ENCODE results near the gene GRIP2.

The GRIP2 gene

GRCh38 chr3:14543446-14543845, 3.3 kb upstream of the GRIP2 start:
- no peak for TF ChIP-seq CTCF (IDR thresholded peaks at IDR 0.05; ENCODE audit: control extremely low read depth, extremely low read depth, low read depth, missing control alignments)
- POLR2A ChIA-PET: no interaction called here
- no peak for DNase-seq (ENCODE audit: extremely low spot score)
- CTCF ChIA-PET: no interaction called here

GRCh38 chr3:14542656-14543055, 2.5 kb upstream of the GRIP2 start:
- no peak for DNase-seq (ENCODE audit: extremely low spot score)
- no peak for TF ChIP-seq CTCF (IDR thresholded peaks at IDR 0.05; ENCODE audit: control extremely low read depth, extremely low read depth, low read depth, missing control alignments)
- CTCF ChIA-PET: no interaction called here
- POLR2A ChIA-PET: no interaction called here

GRCh38 chr3:14541646-14542045, 1.5 kb upstream of the GRIP2 start:
- no peak for TF ChIP-seq CTCF (IDR thresholded peaks at IDR 0.05; ENCODE audit: control extremely low read depth, extremely low read depth, low read depth, missing control alignments)
- ChIA-PET CTCF (no interaction called here), POLR2A (no interaction called here)
- no peak for DNase-seq (ENCODE audit: extremely low spot score)

GRCh38 chr3:14540821-14541385, 761 bp upstream of the GRIP2 start:
- no peak for DNase-seq (ENCODE audit: extremely low spot score)
- CTCF ChIA-PET: no interaction called here
- no peak for TF ChIP-seq CTCF (IDR thresholded peaks at IDR 0.05; ENCODE audit: control extremely low read depth, extremely low read depth, low read depth, missing control alignments)
- POLR2A ChIA-PET: no interaction called here

GRCh38 chr3:14539384-14539741, 779 bp downstream of the GRIP2 start:
- ChIA-PET CTCF (interaction anchor here (1.1 to 1.6 kb wide), 4 partner anchors 8 to 336 kb away, joined by 3 to 9 read pairs (median 4); no protein-coding TSS in a partner anchor), POLR2A (no interaction called here)
- TF ChIP-seq CTCF (IDR thresholded peaks at IDR 0.05; ENCODE audit: control extremely low read depth, extremely low read depth, low read depth, missing control alignments): no peak
- no peak for DNase-seq (ENCODE audit: extremely low spot score)

- POLR2A ChIA-PET: no interaction called here
- DNase-seq (ENCODE audit: extremely low spot score): no peak
- CTCF ChIA-PET: interaction anchor here (1.1 to 1.6 kb wide), 4 partner anchors 9 to 335 kb away, joined by 3 to 9 read pairs (median 4); no protein-coding TSS in a partner anchor
- no peak for TF ChIP-seq CTCF (IDR thresholded peaks at IDR 0.05; ENCODE audit: control extremely low read depth, extremely low read depth, low read depth, missing control alignments)
Measured at GRCh38 chr3:14538451-14539088, 1.6 kb downstream of the GRIP2 start.
